MM.1S (cell line): ENCODE measurements around the gene OXCT1.

Source experiments
- CTCF ChIP-seq: fragments of 300-600 bp; sonication (generic); IDR thresholded peaks from 2 replicates; pipeline ENCODE4 v1.5.1; 2016; ENCODE audit warnings: antibody characterized with exemption, low read length, mixed read lengths
- EZH2phosphoT487 ChIP-seq: fragments of 300-600 bp; sonication (generic); IDR thresholded peaks from 2 replicates; pipeline ENCODE4 v1.6.1; 2018; ENCODE audit warnings: antibody characterized with exemption, low read length

DNA sequence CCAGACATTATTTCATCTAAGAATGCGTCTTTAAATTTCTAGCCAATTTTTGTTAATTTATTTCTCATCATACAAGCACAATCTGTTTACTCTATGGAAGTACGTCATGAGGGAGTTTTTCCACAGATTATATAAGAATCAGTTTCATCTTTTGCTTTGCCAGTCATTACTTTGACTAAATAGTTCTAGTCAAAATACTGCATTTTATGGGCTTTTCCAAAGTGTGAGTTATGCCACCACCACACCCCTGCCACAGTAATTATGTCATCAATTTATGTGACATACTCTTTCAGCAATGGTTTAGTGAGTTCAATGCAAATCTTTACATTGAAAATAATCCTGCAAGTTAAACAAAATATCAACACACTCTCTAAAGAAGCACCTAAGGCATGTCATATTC lies 35.9 kb upstream of the OXCT1 start:
- TF ChIP-seq CTCF (no peak), EZH2phosphoT487 (no peak)
